COLO829 (cell line): ENCODE data around the gene TIMP1.

Experiments used
- DNase-seq: peaks from one replicate; pipeline ENCODE4 v3.0.0; 2012; ENCODE audit warnings: low spot score

TIMP1 gene

GRCh38 chrX:47573341-47574075 is 8.7 kb upstream of the TIMP1 start:
- DNase-seq, result no peak

- no peak for DNase-seq
Observed at GRCh38 chrX:47574076-47574546, 8.1 kb upstream of the TIMP1 start.

- no peak for DNase-seq
Observed at GRCh38 chrX:47574547-47575301, 7.5 kb upstream of the TIMP1 start.

DNA sequence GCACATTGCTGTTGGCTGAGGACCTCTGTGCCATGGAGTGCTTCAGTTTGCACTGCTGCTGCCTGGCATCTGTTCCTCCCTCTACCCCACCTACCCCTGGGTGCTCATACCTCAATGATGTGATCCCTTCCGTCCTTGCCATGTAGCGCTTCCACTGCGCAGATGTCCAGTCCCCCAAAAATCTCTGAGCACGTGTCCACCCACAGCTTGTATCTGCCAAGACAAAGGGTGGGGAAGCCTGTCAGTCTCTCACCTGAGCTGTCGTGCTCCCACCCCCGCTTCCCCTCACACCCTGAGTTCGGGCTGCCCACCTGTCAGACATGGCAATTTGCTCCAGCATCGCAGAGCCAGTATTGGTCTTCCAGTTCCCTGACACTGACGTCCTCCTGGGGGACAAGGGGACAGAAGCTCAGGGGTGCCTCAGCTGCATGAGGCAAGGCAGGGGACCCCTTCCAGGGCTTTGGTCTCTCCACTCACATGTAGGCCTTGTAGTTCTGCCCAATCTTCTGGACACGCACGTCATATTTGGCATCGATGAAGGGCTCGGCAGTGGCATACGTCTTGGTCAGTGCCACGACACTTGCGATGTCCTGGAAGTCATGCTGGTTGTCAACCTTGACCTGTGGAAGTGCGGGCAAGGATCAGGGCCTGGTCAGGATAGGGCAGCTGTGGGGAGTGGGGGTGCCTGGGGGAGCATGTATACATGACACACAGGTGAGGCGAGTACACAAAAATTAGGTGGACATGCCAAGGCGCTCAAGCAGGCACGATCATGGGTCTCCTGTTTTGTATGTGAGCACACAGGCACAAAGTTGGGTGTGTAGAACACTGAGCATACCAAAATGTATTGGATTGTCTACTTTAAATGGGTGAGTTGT is 6.0 kb upstream of the TIMP1 start:
- no peak for DNase-seq

- no peak for DNase-seq
Observed at GRCh38 chrX:47577424-47577823, 4.8 kb upstream of the TIMP1 start.

DNA sequence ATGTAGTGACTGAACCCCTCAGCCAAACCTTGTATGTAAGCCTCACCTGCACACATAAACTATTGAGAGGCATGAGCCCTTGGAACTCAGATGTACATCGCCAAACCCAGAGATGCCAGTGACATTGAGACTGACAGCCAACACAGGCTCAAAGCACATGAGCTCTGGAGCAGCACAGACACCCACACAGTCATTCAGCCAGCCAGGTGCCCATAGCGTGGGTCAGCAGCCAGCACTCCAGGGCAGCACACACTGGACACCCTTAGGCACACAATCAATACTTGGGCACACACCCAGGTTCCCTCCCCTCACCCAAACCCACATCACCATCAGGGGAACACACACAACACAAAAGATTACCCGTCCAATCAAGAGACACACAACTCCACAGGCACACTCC is 4.3 kb upstream of the TIMP1 start:
- DNase-seq, result no peak

GRCh38 chrX:47578692-47579091 is 3.5 kb upstream of the TIMP1 start:
- no peak for DNase-seq

DNA sequence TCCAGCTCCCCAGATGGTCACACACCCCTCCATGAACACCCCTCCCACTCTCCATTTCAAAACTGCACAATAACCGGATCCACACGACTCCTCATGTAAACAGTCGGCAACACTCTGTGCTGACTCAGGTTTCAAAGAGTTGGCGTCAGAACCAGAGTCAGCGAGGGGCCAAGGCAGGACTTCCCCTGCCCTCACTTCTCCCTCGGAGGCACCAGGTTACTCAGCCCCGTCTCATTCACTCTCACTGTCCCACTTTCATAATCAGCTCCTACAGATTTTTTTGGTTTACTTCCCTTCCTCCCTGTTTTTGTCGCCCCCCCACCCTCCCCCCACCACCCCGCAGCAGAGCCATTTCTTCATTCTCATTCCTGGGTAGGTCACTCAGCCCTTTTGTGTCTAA is 2.7 kb upstream of the TIMP1 start:
- no peak for DNase-seq

- DNase-seq, result no peak
Observed at GRCh38 chrX:47583240-47583861, 1.1 kb downstream of the TIMP1 start.

DNA sequence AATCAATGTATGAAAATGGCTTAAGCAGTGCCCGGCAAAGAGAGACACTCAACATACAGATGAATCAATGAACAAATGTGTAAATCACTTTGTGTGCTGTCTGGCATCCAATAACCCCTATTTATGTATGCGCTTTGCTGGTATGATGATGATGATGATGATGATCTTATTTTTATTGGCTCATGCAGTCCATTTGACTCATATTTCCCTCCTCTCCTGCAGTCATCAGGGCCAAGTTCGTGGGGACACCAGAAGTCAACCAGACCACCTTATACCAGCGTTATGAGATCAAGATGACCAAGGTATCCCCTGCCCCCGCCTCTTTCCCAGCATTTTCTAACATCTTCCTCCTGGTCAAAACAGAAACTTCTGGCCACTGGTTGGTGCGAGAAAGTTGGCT is 2.5 kb downstream of the TIMP1 start:
- no peak for DNase-seq

DNA sequence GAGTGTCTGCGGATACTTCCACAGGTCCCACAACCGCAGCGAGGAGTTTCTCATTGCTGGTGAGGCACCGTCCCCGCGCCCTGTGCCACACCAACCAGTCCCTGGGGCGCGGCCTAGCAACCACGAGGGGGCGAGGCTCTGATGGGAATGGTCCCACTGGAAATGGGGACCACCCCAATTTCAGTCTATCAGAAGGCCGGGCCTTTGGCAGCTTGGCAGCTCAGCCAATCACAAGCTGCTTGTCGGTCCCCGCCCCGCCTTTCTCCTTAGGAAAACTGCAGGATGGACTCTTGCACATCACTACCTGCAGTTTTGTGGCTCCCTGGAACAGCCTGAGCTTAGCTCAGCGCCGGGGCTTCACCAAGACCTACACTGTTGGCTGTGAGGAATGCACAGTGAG is 3.0 kb downstream of the TIMP1 start:
- DNase-seq, result no peak

DNA sequence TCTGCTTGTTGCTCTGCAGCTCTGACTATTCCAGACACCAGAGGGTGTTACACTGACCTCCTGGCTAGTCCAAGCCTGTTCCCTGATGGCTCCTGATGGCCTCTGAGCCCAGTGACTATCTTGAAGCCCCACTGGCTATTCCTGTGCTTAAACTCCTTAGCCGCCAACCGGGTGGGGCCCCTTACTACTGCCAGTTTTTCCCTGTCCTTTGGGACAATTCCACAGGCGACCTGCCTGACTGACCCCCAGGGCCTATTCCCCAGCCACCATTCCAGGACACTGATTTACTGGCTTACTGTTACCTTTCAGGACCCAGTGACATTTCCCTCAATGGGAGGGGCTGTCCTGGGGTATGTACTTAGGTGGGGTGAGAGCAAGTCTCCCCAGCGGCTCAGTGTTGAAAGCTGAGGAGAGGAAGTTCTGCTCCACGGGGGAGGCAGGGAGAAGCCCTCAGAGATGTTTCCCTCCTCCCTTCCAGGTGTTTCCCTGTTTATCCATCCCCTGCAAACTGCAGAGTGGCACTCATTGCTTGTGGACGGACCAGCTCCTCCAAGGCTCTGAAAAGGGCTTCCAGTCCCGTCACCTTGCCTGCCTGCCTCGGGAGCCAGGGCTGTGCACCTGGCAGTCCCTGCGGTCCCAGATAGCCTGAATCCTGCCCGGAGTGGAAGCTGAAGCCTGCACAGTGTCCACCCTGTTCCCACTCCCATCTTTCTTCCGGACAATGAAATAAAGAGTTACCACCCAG is 4.0 kb downstream of the TIMP1 start:
- DNase-seq, result no peak

DNA sequence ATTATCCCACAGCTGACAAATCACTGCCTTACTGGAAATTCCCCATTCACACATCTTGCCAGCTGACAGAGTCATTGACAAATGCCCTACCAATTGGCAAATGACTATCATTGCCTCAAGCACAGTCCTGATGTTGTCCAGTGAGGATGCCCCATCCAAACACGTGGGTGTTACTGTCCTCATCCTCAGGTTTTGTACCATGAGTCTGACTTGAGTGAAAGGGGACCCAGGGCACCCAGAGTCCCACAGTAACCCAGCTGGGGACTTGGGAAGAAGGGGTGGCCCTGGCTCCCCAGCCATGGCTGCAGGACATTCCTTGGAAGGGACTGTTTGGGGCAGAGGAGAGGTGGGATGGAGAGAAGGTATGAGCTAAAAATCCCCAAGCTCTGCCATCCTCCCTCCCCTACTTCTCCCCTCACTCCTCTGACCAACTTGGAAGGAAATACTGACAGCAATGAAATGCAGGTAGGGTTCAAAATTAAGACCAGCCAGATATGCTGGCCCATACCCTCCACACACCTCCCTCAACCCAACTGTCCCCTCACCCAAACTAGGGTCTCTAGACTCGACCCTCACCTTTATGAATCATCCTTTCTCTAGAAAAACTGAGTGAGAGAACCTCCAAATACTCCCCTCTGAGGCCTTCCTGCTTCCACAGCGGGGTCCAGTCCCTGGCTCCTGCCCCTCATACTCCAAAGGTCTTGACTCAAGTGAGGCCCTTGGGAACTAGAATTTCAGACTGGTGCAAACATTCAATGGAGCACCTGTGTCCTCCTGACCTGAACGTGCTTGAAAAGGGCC is 5.1 kb downstream of the TIMP1 start:
- DNase-seq, result no peak

DNA sequence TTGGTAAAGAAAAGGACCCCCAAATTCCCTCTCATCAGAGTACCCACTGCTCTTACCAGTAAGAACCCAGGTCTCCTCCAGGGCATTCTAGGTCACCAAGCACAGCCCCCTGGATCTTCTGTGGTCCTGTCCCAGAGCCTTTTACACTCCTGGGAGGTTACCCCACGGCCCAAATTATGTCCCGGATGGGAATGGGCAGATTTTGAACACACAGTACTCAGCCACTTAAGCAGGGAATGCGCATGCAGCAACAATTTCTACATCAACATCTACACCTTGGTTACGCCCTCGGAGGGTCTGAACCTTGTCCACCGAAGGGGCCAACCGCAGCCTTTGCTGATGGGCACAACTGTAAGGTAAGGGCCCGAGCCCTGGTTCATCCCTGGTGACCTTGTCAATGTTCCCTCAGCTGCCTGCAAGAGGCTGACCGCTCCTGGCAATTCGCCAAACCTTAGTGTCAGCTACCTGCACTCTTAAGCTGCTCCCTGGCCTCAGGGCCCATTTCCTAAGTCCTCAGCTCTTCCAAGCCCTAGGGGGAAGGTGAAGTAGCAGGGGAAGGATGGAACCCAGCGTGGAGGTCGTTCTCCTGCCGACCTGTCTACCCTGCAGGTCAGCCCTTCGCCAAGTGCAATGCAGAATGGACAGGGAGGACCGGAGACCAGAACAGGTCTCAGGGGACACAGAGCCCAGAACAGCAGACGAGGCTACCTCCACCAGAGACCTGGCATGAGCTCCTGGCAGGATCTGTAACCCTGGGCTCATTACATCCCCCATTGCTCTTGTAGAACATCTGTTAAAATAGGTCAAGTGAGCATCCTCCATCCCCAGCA is 5.9 kb downstream of the TIMP1 start:
- DNase-seq, result no peak

- no peak for DNase-seq
Observed at GRCh38 chrX:47590984-47591383, 8.7 kb downstream of the TIMP1 start.

DNA sequence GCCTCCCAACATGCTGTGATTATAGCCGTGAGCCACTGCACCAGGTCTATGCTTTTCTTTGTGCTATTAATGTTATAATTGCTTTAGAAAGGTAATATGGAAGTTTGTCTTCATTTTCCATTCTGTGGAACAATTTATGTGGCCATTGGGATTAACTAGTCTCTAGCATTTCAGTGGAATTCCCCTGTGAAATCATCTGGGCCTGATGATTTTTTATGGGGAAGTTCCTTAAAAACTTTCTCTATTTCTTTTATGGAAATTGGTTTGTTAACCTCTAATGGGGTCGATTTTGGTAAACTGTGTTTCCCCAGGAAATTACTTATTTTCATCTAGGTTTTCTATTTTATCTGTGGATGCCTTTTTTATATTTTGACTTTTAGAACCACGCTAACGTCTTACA is 11.3 kb downstream of the TIMP1 start:
- no peak for DNase-seq

GRCh38 chrX:47595716-47596251 is 13.5 kb downstream of the TIMP1 start:
- DNase-seq, result no peak

DNA sequence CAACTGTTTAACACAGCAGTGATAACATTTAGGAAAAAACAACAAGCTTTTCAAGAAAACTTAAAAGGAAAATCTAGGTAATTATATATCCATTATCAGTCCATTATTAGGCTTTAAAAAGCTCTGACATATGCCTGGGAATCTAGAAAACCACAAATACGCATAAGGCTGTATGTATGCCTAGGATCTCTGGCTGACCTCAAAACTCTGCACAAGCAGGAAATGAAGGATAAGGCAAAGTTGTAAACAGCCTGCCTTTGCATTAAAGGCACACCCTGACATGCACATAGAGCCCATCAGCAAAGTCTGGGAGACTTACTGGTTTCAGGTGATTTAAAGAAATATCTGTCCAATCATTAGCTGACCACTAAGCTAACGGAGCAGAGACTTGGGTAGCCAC is 14.0 kb downstream of the TIMP1 start:
- no peak for DNase-seq

DNA sequence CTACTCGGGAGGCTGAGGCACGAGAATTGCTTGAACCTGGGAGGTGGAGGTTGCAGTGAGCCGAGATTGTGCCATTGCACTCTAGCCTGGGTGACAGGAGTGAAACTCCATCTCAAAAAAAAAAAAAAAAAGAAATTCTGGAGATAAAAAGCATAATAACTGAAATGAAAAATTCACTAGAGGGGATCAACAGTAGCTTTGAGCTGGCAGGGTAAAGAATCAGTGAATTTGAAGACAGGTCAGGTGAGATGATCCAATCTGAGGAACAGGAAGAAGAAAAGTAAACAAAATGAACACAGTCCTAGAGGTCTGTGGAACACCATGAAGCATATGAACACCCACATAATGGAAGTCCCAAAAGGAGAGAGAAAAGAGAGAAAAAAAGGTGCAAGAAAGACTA is 15.0 kb downstream of the TIMP1 start:
- DNase-seq, result no peak
